GM19397 (cell line): ENCODE results near the gene NR5A1.

Experiments used
- ATAC-seq: cut with Tn5 transposase; IDR thresholded peaks from one replicate; pipeline ENCODE4 v1.9.1; 2021; ENCODE audit warnings: mild to moderate bottlenecking, moderate library complexity; ENCODE audit not compliant: unreplicated experiment

The NR5A1 gene

DNA sequence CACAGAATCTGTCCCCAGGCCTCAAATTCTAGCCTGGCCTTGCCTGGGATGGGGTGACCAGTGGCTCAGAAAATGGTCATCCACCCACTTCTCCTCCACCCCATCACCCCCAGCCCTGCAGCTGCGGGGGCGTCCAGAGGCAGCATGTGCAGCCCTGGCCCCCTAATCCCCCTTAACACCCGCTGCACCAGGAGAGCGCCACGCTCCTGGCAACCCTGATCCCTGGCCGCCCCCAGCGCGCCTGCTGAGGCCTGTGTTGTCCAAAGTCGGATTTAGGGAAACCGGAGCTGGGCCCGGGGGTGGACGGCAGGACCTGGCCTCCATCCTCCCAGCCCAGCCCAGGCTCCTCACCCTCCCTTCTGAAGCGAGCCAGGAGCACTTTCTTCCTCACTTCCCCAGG lies 22.0 kb downstream of the NR5A1 start:
- ATAC-seq = no peak

DNA sequence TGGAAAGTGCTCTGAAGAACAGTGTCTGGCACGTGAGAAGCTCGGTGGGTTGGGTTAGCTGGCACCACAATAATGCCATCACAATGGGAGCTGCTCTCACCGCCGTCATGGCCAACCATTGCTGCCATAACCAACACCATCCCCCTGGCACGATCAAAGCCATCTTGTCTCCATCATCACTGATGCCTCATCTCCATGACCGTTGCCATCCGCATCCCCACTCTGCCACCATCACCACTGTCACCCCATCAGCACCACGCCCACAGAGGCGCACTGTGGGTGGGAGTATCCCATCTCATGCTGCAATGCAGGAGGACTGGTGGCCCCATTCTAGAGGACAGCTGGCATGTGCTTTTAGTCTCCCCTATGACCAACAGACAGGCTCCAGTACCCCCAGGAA lies 23.7 kb downstream of the NR5A1 start:
- ATAC-seq = no peak

DNA sequence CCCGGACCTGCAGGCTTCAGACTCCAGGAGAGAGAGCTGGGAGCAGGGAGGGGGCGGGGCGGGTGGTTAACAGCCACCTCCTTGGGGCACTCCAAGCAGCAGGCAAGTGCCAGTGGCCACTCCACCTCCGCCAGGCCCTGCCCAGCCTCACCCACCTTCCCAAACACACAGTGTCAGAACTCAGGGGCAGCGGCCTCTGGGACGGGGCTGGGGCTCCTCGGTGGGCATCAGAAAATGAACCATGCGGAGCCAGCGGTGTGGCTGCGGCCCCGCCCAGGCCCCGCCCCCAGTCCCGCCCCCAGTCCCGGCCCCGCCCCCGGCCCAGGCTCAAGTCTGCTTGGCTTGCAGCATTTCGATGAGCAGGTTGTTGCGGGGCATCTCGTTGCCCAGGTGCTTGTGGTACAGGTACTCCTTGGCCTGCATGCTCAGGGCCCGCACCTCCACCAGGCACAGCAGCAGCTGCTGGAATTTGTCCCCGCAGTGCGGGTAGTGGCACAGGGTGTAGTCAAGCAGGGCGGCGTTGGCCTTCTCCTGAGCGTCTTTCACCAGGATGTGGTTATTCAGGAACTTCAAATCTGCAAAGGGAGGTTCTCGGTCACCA lies 24.7 kb downstream of the NR5A1 start:
- ATAC-seq = no peak

DNA sequence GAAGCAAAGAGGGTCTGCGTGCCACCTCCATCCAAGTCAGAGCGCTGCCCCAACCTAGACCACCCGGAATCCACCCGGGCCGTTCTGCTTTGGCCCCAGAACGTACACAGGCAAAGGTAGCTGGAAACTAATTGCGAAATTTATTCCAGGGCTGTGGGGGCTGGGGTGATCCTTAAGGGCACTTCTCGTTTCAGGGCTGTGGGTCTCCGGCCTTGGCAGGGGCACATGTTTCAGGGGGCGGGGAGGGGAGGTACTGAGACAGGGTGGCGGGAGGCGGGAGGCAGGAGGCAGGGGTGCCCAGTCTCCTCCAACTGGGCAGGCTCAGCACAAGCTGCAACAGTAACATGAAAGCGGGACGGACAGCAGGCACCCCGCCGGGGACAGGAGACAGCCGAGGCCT lies 26.1 kb downstream of the NR5A1 start:
- ATAC-seq = no peak

DNA sequence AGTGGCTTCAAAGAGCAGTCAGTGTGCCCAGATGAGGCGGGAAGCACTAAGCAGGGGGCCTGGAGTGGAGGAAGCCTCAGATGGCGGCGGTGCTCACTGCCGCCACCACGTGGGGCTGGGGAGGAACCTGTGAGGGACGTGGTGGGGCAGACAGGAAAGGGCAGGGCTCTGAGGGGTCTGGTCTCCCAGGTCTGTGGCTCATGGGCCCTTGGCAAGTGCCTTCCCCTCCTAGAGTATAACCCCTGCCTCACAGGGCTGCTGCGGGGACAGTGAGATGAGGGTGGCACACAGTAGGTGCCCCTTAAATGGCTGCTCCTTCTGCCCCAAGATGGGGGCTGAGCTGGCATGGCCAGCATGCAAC lies 26.6 kb downstream of the NR5A1 start:
- ATAC-seq = no peak

DNA sequence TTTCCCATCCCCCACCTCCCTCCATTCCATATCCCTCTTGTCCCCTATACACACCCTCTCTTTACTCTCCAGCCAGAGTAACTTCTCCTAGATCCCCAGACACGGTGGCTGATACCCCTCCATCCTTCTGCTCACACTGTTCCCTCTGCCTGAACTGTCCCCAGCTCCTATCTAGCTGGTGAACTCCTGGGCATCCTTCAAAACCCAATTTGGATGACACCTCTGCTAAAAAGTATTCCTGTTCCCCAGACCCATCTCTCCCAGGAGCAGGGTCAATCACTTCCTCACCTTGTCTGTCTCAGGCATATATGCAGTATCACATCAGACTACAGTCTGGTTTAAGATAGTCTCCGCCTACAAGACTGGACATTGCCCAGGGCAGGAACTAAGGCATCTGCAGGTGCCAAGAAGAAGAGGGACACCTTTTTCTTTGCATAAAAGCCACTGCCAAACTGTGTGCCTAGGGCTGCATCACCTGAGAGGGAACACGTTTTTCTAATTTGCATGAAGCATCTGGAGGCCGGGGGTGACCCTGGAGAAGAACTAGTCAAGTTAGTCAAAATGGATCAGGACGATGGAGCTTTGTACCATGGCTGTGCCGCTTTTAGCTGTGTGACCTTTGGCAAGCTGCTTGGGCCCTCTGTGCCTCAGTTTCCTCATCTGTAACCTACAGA lies 27.1 kb downstream of the NR5A1 start:
- ATAC-seq = no peak

DNA sequence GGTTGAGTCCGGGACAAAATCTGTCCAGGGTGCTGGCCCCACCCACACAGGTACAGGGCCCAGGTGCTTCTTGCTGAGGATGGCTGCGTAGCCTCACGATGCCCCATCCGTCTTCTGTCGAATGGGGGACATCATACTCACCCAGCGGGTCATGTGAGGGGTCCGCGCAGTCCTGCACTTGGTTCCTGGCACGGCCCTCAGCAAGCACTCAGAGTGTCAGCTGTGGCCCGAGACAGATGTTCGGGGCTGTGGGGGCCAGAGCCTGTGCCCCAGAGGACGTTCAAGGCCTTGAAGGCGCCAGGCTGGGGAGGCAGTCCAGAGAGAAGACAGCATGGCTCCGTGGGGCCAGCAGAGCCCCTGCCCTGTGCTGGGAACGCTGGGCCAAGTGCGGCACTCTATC lies 27.8 kb downstream of the NR5A1 start:
- ATAC-seq = no peak

DNA sequence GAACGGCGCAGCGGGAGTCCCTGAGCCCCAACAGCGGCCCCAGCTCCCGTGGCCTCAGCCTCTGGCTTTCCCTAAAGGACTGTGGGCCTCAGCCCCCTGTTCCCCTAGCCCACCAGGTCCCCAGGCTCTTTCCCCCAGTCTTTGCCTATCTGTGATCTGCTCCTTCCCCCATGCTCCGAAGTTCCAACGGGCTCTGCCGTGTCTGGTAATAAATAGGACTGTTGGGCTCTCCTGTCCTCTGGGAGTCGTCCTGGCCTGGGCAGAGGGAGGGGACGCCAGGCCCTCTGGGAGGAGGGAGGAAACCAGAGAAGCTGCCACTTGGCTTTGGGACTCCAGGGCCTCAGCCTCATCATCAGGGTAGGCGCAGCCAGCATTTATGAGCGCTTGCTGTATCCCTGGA lies 28.8 kb downstream of the NR5A1 start:
- no peak for ATAC-seq

DNA sequence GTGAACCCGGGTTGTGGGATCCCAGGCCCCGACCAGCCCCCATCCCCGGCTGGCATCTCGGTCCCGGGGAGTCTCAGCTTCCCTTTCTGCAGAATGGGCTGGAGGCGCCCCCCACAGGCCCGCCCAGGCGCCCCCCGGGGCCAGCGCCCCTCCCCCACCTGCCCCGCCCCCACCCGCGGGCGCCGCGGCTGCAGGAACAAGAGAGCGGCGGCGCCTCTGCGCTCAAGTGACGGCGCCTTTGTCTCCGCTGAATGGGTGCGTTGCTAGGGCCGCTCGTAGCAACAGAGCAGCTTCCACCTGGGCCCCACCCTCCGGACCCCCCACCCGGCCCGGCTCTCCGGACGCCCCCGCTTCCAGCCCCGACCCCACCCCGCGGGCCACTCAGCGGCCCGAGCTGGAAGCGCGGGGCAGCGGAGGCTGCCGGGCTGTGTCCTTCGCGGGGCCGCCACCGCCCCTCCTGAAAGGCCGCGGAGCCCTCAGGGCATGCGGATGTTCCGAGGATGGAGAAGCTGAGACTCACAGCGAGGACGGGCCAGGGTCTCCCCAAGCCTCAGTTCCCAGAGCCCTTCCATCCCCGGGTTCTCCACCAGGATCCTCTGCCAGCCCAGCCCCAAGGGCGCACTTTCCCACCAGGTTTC lies 29.4 kb downstream of the NR5A1 start:
- ATAC-seq = no peak

DNA sequence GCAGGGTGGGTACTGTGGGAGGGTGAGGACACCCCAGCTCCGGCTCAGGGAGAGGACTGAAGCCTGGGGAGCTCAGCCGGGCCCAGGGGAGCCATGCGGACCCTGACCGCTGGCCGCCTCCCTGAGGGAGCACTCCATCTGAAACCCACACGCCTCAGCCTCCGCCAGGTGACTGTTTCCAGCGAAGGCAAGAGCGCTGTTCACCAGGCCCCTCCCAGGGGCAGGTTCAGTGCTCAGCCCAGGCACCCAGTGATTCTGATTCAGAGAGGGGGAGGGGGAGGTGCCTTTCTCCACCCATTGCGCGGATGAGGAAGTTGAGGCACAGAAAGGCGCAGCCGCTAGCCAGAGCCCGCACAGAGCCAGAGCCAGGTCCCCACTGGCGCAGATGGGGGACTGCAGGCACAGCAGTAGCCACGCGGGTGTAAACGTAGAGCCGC lies 30.0 kb downstream of the NR5A1 start:
- no peak for ATAC-seq

DNA sequence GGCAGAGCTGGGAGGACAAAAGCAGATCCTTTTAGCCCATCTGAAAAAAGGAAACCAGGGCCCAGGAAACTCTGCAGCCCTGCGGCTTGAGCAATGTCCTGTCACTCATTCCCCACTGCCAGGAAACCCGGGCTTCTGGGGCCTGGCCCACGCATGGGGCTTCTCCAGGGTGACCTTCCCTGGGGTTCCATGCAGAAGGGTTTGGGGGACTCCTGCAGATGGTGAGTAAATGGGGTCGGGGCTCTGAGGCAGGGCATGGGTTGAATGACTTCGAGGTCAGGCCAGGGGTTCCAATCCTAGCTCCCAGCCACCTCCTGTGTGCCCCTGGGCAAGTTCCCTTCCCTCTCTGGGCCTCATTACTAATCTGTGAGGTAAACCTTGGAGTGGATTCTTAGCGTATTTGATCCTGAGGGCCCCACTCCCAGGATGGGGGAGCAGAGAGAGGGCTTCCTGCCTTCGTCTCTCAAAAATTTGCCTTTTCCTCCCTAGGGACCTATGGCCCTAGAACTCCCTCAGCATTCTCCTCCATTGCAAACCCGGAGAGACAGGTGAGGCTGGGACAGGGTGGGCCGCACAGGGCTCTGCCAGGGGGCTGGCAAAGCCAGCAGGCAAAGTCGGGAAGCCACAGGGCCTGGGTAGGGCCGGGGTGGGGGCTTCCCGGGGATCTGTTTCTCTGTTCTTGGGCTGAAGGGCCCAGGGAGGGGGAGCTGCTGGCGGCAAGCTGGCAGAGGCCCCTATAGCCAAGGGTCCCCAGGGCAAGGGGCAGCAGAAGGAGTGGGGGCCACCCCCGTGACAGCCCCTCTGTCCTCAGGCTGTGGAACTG lies 31.1 kb downstream of the NR5A1 start:
- no peak for ATAC-seq

DNA sequence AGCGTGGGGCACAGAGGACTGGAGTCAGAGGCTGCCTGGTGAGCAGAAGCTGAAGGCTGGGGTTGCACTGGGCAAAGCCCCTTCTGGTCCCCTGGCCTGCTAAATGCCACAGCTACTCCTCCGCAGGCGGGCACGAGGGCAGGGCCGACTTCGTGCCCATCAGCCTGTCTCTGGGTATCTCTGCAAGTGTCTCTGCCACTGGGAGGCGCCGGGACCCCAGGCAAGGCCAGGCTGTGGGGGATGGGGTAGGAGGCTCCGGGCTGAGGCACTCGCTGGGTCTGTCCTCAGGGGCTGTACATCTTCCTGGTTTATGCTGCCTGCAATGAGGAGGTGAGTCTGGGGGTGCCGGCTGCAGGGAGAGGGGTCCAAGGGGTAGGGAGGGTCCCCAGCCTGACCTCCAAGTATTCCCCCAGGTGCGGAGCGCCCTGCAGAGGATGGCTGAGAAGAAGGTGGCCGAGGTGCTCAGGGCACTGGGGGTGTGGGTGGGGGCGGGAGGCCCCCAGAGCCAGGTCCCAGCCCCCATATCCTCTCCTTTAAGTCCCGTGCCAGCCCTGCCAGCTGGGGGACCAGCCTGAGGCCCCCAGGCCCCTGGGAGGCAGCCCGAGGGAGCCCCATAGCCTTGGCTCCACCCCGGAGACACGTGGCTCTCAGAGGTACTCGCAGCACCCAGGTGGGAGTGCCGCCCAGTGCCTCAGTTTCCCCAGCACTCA lies 31.9 kb downstream of the NR5A1 start:
- no peak for ATAC-seq

DNA sequence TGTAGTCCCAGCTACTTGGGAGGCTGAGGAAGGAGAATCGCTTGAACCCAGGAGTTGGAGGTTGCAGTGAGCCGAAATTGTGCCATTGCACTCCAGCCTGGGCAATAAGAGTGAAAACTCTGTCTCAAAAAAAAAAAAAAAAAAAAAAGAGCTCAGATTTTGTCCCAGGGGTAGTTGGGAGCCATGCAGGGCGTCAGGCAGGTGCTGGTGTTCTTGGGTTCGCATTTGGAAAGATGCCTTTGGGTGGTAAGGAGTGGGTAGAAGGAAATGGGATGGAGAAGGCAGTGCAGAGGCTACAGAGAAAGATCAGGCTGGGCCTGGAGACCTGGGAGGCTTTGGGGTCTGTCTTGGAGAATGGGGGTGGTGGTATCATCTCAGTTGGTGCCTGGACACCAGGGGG lies 33.0 kb downstream of the NR5A1 start:
- no peak for ATAC-seq

DNA sequence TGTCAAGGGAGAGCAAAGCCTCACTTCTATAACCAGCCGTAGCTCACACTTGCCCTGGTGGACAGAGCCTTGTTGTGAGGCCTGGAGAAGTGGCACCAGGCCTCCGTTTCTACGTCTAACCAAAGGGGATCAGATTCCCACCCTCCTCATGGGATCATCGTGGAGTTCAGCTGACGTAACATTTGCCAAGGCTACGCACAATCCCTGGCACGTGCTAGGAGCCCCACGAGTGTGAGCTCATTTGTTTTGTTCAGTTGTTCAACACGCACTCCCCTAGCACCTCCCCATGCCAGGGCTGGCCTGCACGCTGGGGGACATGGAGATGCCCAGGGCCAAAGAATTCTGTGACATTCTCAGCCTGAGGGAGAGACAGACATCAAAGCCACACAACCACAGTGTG lies 33.9 kb downstream of the NR5A1 start:
- ATAC-seq = no peak

DNA sequence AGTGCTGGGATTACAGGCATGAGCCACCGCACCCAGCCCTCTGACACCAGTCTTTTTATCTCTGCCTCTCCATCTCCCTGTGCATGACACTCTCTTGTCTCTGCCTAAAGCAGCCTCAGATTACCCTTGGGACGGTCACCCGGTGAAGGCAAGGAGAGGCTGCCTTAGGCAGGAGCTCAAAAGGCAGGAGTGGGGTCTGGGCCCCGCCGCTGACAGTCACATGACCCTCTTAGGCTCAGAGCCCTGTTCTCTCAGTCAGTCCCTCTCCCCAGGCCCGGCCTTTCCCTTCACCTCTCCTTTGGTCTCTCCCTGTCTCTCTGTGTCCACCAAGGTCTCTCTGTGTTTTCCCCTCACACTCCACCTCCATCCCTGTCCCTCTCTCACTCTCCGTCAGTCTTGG lies 34.4 kb downstream of the NR5A1 start:
- ATAC-seq = no peak

DNA sequence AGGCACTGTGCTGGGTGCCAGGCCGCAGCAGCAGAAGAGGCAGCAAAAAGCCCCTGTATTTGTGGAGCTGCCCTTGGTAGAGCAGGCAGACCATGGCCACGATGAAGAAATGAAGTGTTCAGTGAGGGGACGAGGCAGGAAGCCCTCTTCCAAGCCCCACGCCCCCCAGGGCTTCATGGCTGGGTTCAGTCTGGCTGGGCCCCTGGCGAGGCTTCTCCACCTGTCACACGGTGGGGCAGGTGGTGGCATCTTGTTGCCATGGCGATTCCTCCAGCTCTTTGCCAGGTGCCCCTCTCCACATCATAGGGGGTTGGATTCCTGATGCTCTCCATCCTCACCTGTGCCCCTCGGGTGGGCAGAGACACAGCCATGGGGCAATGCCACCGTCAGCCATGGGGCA lies 35.4 kb downstream of the NR5A1 start:
- ATAC-seq = no peak

DNA sequence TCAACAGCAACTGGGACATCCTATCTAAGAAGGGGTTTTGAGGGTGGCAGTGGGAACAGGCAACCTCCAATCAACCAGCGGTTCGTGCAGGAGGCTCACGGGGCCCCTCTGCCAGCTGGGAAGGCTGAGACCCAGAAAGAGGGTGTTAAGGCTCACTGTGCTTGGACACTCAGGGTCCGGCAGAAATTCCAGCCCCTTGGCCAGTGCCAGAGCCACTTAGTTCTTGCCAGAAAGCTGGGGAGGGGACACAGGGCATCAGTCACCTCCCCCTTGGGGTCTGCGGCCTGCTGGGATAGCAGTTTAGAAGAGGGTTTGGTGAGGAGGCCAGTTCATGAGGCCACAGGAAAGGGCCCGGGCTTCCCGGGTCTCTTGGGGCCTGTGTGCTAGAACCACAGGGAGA lies 36.5 kb downstream of the NR5A1 start:
- ATAC-seq = no peak

DNA sequence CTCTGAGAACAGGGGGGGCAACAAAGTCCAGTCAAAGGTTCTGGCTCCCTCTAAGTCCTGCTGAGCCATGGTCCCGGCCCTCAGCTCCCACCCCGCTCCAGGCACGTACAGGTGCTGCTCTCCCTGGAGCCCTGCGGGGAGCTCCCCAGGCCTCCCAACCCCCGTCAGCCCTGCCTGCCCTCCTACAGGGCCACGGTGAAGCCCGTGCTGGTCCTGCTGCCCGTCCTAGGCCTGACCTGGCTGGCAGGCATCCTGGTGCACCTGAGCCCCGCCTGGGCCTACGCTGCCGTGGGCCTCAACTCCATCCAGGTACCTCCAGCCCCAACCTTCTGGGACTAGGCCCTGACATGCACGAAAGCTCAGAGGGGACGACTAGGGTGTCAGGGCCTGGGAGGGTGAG lies 36.9 kb downstream of the NR5A1 start:
- no peak for ATAC-seq

DNA sequence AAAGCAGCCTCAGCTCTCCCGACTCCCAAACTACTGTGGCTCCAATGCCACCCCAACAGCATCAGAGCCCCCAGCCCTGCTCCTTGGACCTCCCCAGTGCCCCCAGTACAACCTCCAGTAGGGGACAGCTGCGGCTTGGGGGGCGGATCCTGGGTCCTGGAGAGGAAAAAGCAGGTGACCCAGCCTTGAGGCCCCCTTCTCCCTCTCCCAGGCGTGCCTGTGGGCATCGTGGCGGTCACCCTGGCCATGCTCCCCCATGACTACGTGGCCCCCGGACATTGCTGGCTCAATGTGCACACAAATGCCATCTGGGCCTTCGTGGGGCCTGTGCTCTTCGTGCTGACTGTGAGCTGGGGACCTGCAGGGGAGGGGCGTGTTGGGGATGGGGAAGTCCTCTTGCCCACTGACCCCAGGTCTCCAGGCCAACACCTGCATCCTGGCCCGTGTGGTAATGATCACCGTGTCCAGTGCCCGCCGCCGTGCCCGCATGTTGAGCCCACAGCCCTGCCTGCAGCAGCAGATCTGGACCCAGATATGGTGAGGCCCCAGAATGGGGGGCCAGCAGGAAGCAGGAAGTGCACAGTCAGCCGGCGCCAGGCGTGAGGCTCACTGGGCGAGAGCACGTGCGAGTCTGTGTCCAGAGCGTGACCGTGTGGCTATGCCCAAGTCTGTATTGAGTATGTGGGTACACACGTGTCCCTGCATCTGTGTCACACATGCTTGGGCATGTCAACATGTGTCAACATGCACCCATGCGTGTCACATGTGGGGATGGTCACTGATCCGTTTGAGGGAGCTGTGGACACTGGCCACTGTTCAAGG lies 38.0 kb downstream of the NR5A1 start:
- ATAC-seq = no peak

DNA sequence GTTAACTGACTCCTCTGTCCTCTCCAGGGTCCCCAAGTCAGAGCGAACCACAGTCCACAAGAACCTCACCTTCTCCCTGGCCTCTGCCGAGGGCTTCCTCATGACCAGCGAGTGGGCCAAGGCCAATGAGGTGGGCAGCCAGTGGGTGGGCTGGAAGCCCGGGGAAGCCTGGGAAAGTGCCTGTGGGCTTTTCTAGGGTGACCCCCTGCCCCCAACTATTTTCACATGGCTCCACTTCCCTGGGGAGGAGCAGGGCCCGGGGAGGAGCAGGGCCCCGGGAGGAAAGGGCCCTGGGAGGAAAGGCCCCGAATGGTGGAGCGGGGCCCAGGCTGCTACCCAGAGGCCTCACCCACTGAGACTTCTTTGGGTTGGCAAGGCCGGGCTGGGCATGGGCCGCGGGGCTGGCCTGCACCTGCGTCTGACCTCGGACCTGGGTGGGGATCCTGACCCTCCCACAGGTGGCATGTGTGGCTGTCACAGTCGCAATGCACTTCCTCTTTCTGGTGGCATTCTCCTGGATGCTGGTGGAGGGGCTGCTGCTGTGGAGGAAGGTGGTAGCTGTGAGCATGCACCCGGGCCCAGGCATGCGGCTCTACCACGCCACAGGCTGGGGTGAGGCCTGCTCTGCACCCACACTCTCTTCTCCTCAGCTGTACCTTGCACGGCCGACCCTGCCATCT lies 39.0 kb downstream of the NR5A1 start:
- ATAC-seq = no peak
